CD4-positive, alpha-beta T cell treated with Interleukin-1 beta for 1 hour (primary cell): ENCODE data around the gene ITGBL1.
A peak's percentile ranks its signal among the peaks of the same experiment; 100 is the strongest.

Source experiments
- DNase-seq, 2 donors: peaks; one replicate each; pipeline ENCODE4 v3.0.0-alpha.2; 2020 to 2022

The ITGBL1 gene

GRCh38 chr13:101634142-101634541 is 181.7 kb downstream of the ITGBL1 start:
- DNase-seq, result no peak

- DNase-seq, result no peak
Observed at GRCh38 chr13:101639711-101640110, 187.2 kb downstream of the ITGBL1 start.

GRCh38 chr13:101640788-101641400 is 188.4 kb downstream of the ITGBL1 start:
- no peak for DNase-seq

GRCh38 chr13:101645871-101646270 is 193.4 kb downstream of the ITGBL1 start:
- no peak for DNase-seq

- no peak for DNase-seq
Observed at GRCh38 chr13:101647760-101648159, 195.3 kb downstream of the ITGBL1 start.

- no peak for DNase-seq
Observed at GRCh38 chr13:101648766-101649487, 196.5 kb downstream of the ITGBL1 start.

- DNase-seq, result no peak
Observed at GRCh38 chr13:101649488-101650126, 197.1 kb downstream of the ITGBL1 start.

GRCh38 chr13:101654883-101655282 is 202.4 kb downstream of the ITGBL1 start:
- DNase-seq, result no peak

GRCh38 chr13:101655435-101655834 is 203.0 kb downstream of the ITGBL1 start:
- no peak for DNase-seq

GRCh38 chr13:101660711-101661110 is 208.2 kb downstream of the ITGBL1 start:
- no peak for DNase-seq

GRCh38 chr13:101661839-101662238 is 209.4 kb downstream of the ITGBL1 start:
- no peak for DNase-seq

GRCh38 chr13:101673360-101674105 is 221.1 kb downstream of the ITGBL1 start:
- no peak for DNase-seq

- no peak for DNase-seq
Observed at GRCh38 chr13:101681834-101682233, 229.4 kb downstream of the ITGBL1 start.

GRCh38 chr13:101686003-101686402 is 233.5 kb downstream of the ITGBL1 start:
- DNase-seq, result no peak

GRCh38 chr13:101690871-101691270 is 238.4 kb downstream of the ITGBL1 start:
- no peak for DNase-seq

GRCh38 chr13:101691341-101691860 is 238.9 kb downstream of the ITGBL1 start:
- no peak for DNase-seq

GRCh38 chr13:101695870-101696516 is 243.5 kb downstream of the ITGBL1 start:
- DNase-seq, result no peak

- no peak for DNase-seq
Observed at GRCh38 chr13:101697745-101698144, 245.3 kb downstream of the ITGBL1 start.

- no peak for DNase-seq
Observed at GRCh38 chr13:101698400-101698799, 245.9 kb downstream of the ITGBL1 start.

GRCh38 chr13:101700598-101700997 is 248.1 kb downstream of the ITGBL1 start:
- no peak for DNase-seq

GRCh38 chr13:101703081-101703480 is 250.6 kb downstream of the ITGBL1 start:
- no peak for DNase-seq

GRCh38 chr13:101703838-101704237 is 251.4 kb downstream of the ITGBL1 start:
- no peak for DNase-seq

- DNase-seq, result peak; percentile 3 to 17
Observed at GRCh38 chr13:101706651-101707050, 254.2 kb downstream of the ITGBL1 start.
